ENCODE measurements around the gene AIFM3.
"Not testable (repeated sequence)": the region's sequence is repeated elsewhere in the genome, so short reads cannot be mapped to it uniquely, and the experiment has no call there.

DNA sequence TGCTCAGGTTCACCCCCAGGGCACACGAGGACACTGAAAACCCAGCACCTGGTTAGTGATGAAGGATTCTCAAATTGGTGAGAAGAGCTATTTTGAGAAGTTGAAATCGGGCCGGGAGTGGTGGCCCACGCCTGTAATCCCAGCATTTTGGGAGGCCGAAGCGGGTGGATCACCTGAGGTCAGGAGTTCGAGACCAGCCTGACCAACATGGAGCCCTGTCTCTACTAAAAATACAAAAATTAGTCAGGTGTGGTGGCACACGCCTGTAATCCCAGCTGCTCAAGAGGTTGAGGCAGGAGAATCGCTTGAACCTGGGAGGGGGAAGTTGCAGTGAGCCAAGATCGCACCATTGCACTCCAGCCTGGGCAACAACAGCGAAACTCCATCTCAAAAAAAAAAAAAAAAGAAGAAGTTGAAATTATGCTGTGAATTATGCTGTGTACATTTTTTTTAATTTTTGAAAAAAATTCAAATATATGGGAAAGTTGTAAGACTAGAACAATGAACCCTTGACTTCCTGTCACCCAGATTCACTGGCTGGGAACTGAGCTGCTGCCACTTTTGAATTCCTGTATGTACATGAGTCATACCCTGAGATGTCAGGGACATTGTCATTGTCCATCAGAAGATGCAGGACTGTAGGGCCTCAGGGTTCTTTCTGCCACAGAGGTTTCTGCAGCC lies 5.1 kb downstream of the AIFM3 start:
- TF ChIP-seq, protein P1, sequence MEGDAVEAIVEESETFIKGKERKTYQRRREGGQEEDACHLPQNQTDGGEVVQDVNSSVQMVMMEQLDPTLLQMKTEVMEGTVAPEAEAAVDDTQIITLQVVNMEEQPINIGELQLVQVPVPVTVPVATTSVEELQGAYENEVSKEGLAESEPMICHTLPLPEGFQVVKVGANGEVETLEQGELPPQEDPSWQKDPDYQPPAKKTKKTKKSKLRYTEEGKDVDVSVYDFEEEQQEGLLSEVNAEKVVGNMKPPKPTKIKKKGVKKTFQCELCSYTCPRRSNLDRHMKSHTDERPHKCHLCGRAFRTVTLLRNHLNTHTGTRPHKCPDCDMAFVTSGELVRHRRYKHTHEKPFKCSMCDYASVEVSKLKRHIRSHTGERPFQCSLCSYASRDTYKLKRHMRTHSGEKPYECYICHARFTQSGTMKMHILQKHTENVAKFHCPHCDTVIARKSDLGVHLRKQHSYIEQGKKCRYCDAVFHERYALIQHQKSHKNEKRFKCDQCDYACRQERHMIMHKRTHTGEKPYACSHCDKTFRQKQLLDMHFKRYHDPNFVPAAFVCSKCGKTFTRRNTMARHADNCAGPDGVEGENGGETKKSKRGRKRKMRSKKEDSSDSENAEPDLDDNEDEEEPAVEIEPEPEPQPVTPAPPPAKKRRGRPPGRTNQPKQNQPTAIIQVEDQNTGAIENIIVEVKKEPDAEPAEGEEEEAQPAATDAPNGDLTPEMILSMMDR (IDR thresholded peaks at IDR 0.05; ENCODE audit: low read depth, low read length, poor library complexity, severe bottlenecking): not testable (repeated sequence)
- not testable (repeated sequence) for TF ChIP-seq EZH2phosphoT487 (IDR thresholded peaks at IDR 0.05; ENCODE audit: borderline replicate concordance, low read length)
